Measurements from ENCODE around the gene NFYB.

DNA sequence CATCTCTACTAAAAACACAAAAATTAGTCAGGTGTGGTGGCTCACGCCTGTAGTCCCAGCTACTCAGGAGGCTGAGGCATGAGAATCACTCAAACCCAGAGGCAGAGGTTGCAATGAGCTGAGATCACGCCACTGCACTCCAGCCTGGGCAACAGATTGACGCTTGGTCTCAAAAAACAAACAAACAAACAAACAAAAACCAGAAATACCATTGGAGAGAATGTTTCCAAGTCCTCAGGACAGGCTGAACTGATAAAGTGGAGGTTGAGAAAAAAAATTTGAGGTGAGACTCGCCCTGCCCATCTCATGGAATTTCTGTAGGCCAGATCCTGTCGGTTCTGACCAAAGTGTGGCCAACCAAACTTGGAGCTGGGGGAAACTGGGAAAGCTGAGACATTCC lies 30.6 kb upstream of the NFYB start:
- TF ChIP-seq FOXM1 (IDR thresholded peaks at IDR 0.05; ENCODE audit: borderline replicate concordance, low read depth) (no peak), ZBTB7A (IDR thresholded peaks at IDR 0.05; ENCODE audit: low read depth) (no peak), YY1 (IDR thresholded peaks at IDR 0.05; ENCODE audit: low read depth) (no peak)
- TF ChIP-seq, protein P1, sequence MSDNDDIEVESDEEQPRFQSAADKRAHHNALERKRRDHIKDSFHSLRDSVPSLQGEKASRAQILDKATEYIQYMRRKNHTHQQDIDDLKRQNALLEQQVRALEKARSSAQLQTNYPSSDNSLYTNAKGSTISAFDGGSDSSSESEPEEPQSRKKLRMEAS (IDR thresholded peaks at IDR 0.05): no peak
